Suprapubic skin (tissue), 4 donors: ENCODE results near the gene C2CD5.

ENCODE experiments used
- CTCF ChIP-seq, 2 donors: fragments of 200-600 bp in 1 of 2; fragments of 450-650 bp in 1 of 2; sonication (generic) in 1 of 2; IDR thresholded peaks; one replicate each; pipeline ENCODE4 v1.5.1; 2016 to 2019; ENCODE audit warnings: antibody characterized with exemption in 2 of 2, mild to moderate bottlenecking in 1 of 2, moderate library complexity in 1 of 2
- EP300 ChIP-seq: sonication (generic); formaldehyde crosslinking; IDR thresholded peaks from one replicate; pipeline ENCODE4 v1.6.1; 2017; ENCODE audit warnings: antibody characterized with exemption
- POLR2A ChIP-seq, 2 donors: fragments of 450-650 bp; IDR thresholded peaks; one replicate each; pipeline ENCODE4 v1.6.1; 2017; ENCODE audit warnings: antibody characterized with exemption in 2 of 2, mild to moderate bottlenecking in 2 of 2, moderate library complexity in 2 of 2
- POLR2AphosphoS5 ChIP-seq, 3 donors: sonication (generic); formaldehyde crosslinking; IDR thresholded peaks; one replicate each; pipeline ENCODE4 v1.6.1; 2017; ENCODE audit warnings: antibody characterized with exemption in 3 of 3

GRCh38 chr12:22412581-22412980 is 131.8 kb downstream of the C2CD5 start:
- no peak for TF ChIP-seq CTCF (IDR thresholded peaks at IDR 0.05)
- TF ChIP-seq POLR2A (IDR thresholded peaks at IDR 0.05): no peak
- no peak for TF ChIP-seq POLR2AphosphoS5 (IDR thresholded peaks at IDR 0.05)
- no peak for TF ChIP-seq EP300
